Measurements from ENCODE around the gene EMP1.

- no peak for TF ChIP-seq POLR2A (IDR thresholded peaks at IDR 0.05)
- TF ChIP-seq CTCF (IDR thresholded peaks at IDR 0.05 in 4 of 5, conservative IDR thresholded peaks at IDR 0.05 in 1 of 5) = no peak
Observed at GRCh38 chr12:13195785-13196129, 769 bp upstream of the EMP1 start.
